Activated CD8-positive, alpha-beta memory T cell treated with anti-CD3 and anti-CD28 coated beads for 1 hour (primary cell): Measurements from ENCODE around the gene MAD2L2.

Experiments
- DNase-seq, 2 donors: peaks; one replicate each; pipeline ENCODE4 v3.0.0-alpha.2; 2020; ENCODE audit warnings: low read depth in 1 of 2; ENCODE audit errors: extremely low read depth in 1 of 2

Gene MAD2L2

DNA sequence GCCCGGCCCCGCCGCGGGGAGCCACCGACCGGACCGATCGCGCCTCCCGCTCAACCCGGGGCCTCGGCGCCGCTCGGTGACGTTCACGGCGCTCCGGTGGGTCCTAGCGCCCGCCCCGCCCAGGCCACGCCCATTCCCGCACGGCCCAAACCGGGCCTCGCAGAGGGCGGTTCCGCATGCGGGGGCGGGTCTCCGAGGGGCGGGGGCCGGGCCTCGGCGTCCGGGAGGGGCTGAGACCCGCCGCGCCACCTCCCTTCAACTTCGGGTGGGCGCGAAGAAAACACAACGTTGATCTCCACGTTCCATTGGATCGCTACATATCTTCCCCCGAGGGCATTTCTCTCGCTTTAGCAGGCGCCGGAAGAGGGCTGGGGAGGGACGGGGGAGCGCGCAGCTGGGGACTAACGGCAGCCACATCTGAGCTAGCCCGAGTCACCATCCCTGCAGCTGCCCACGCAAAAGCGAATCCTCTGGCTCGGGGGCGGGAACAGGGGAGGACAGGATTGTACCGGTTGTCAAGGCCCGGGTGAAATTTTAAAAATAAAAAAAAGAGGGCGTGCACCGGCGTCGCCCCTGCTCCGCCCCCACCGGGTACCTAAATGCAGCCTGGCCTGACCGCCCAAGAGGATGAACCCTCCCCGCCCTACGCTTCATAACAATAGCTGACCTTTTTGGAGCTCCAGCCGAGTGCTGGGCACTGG lies at the start of gene MAD2L2:
MAD2L2 (minus strand) TSS at position 78 of the 701 bp plus-strand sequence. CDS start 547 bp downstream, outside the sequence.
- peak; percentile 65 to 87 for DNase-seq

DNA sequence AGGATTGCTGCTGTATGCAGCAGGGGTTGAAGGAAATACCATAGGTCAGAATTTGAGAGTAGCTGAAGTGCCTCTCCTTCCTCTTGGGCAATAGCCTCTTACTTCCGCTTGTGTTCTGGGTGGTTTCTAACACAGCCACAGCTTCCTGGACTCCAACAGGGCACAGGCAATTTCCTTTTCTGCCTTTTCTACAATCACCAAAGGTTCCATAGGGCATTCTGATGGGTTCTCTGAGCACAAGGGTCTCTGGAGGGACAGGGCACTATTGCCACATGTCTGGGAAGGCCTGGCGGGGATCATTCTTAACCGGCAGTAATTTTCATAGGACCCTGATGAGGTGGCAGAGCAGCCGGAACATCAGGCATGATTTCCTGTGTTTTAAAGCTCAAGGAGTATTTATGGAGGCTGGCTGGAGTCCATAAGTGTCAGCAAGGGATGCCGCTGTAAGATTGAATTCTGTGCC lies 49.5 kb upstream of the MAD2L2 start:
- no peak for DNase-seq

DNA sequence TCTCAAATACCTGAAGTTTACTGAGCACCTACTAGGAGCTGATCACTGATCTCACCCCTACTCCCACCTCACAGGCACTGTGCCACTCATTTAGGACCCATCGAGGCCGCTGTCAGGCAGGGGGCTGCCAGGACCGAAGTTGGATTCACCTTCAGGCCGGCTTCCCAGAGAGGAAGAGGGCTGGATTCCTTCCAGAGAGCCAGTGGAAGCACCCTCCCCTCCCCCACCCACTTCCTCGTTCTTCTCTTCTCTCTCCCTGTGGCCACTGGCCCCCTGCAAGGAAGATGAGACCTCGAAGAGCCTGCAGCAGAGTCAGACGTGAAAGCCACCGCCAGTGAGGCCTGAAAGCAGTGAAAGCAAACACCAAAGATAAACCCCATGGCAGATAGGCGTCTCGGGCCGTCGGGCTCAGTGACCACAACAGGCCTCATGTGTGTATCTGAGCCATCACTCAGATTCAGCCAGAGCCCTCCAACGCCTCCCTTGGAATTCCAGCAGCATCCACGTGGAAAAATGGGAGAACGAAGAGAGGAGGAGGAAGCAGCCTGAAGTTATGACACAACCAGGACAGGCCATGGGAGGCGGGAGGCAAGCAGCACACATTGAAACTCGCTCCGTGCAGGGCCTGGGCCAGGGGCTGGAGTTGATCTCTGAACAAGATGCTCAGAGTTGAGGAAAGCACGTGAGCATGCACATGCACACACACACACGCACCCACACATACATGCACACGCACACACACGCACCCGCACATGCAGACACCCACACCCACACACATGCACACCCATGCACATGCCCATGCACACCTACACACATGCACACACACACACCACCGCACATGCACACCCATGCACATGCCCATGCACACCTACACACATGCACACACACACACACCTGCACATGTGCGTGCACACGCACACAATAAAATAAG lies 48.8 kb upstream of the MAD2L2 start:
- DNase-seq = no peak

DNA sequence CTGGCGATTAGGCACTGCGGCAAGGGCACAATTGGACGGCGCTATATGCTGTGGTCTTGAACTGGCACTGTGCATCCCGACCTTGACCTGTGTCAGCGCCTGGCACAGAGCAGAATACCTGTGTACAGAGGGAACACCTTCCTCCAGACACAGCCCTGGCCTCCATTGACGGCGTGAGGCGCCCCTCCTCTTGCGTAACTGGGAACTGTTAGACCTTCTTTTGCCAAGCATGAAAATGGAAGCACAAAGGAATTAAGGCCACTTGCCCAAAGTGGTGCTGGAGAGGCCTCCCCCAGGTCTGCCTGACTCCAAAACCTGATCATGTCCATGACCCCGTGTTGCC lies 48.2 kb upstream of the MAD2L2 start:
- DNase-seq = no peak

DNA sequence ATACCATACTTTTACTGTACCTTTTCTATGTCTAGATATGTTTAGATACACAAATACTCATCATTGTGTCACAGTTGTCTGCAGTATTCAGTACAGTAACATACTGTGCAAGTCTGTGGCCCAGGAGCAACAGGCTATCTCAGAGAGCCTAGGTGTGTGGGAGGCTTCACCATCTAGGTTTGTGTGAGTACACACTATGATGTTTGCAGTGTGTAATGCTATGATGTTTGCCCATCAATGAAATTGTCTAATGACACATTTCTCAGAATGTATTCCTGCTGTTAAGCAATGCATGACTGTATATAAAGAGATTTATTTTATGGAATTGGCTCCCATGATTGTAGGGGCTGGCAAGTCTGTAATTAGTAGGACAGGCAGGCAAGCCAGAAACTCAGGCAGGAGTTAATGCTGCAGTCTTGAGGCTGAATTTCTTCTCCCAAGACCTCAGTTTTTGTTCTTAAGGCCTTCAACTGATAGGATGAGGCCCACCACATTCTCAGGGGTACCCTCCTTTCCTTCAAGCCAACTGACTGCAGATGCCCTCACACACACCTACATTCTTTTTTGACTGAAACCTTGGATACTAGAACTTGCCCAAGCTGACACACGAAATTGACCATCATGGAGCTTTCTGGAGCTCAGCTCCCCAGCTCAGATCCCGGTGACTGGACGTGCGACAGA lies 47.3 kb upstream of the MAD2L2 start:
- DNase-seq = no peak

DNA sequence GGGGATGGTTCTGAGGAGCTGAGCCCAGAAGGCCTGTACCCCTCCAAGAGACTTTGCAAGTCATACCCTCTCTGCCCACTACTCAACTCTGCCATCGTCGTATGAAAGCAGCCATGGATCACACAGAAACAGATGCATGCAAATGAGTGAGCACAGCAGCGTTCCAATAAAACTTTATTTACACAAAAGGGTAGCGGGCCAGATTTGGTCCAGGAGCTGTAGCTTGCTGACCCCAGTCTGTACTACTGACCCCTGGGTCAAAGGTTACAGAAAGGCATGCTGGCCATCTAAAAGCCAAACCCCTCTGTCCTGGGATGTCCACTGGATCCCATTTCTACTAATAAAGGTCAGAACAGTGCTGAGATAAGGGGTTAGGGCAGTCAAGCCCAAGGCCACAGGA lies 46.2 kb upstream of the MAD2L2 start:
- no peak for DNase-seq

DNA sequence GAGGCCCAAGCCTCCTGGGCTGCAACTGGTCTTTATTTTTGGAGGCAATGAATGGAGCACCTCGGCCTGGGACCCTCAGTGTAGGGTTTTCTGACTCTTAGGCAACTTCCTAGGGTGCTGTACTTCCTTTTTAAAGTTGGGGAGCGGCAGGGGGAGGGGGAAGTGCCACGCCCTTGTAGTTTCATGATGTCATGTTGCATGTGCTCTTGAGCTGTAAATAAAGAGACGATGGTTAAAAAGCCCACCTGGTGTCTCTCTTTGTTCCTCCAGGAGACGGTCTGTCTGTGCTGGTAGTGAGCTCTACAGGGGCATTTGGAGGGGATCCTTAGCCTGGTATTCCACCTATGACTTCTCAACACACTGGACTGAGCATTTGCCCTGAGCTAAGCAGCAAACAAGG lies 44.7 kb upstream of the MAD2L2 start:
- no peak for DNase-seq

DNA sequence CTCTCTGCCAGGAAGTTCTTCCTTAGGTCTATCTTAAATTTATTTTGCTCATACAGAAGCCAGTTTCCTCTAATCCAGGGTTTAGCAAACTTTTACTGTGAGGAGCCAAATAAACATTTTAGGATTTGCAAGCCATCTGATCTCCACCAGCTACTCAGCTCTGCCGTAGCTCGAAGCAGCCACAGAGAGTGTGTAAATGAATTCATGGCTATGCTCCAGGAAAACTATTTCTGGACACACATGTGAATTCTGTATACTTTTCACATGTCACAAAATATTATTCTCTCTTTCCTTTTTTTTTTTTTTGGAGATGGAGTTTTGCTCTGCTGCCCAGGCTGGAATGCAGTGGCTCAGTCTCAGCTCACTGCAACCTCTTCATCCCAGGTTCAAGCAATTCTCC lies 41.6 kb upstream of the MAD2L2 start:
- DNase-seq = no peak

DNA sequence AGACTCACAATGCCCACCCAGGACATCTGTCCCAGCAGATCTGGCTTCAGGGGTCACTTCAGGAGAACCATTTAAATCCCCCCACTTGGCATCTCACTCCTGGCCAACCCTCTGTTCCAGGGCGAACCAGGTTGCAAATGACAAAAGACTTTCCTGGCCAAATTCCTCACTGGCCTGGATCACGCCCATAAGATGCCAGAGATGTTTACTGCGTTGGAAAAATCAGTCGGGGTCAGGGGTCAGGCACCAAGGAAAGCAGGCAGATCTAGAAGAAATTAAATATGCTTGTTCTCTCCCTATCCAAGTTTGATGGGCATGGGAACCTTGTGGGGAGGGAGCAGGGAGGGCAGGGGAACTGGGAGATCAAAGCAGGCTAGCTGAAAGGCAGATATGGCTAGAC lies 40.4 kb upstream of the MAD2L2 start:
- no peak for DNase-seq

DNA sequence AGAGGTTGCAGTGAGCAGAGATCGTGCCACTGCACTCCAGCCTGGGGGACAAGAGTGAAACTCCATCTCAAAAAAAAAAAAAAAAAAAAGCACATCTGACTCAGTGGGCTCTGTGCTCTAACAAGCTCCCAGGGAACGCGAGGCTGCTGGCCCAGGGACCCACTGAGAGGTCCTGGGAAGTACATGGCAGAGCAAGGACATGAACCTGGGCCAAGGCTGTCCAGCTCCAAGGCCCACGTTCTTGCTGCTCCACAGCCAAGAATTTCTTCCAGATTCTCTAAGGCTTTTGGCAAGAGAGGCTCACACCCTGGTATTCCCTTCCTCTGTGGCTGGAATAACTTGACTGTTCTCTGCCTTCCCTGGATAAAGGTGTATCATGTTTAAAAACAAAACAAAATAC lies 39.6 kb upstream of the MAD2L2 start:
- DNase-seq = no peak

DNA sequence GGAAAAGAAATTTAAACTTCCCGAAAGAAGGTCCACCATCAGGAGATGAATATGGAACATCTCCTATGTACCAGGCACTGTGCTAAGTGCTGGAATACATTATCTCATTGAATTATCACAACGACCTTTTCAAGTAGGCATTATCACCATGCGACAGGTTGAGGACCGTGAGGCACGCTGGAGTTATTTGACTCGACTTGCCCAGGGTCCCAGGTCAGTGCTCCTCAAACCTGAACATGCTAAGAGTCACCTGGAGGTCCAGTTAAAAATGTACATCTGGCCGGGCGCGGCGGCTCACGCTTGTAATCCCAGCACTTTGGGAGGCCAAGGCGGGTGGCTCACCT lies 39.1 kb upstream of the MAD2L2 start:
- no peak for DNase-seq

DNA sequence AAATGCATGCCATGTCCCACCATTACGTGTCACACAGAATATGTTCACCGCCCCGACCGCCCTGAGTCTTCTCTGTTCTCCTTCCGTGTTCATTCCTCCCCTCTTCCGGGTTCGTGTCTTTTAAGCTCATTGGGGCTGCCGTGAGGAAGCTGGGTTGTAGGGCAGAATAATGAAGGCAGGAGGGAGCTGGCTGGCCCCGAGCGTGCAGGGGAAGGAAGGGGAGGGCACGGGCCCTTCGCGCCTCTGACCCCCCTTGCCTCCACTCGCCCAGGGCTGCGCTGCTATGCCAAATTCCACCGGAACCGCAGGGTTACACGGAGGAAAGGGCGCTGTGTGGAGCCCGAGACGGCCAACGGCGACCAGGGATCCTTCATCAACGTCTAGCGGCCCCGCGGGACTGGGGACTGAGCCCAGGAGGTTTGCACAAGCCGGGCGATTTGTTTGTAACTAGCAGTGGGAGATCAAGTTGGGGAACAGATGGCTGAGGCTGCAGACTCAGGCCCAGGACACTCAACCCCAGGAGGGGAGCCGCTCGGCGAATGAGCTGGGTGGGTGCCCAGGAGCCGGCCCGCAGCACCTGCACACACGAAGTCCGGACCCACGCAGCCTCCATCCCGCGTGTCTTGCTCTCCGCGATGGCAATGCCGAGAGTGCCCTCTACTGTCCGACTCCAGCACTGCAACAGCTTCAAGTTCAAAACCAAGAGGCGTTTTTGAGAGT lies 38.5 kb upstream of the MAD2L2 start:
- DNase-seq = peak; percentile 65 to 74

DNA sequence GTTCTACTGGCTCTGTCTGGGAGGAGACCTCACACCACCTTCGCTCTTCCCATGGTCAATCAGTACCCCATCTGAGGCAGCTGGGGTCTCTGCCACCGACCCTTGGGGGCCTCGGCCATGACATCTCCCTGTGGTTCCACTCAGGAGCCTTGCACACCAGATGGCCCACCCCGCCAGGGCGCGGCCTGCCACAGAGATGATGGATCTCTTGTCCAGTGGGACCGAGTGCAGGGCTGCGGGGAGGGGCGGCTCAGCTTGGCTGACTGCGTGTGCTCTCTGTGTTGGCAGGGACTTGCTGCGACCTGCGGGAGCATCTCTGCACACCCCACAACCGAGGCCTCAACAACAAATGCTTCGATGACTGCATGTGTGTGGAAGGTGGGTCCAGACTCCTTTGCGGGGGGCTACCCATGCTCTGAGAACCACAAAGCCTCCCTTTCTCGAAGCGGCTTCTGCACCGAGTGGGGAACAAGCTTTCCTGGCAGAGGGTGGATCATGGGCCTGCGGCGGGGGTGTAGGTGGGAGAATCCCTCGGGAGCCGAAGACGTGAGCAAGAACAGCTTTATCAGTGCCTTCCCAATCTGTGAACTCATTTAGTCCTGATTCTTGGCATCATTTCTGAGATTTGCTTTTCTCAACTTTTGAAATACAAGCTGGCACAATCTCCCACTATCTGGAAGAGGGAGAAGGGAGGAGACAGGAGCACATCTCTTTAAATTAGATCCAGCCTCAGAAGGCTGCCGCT lies 34.1 kb upstream of the MAD2L2 start:
- DNase-seq = no peak

DNA sequence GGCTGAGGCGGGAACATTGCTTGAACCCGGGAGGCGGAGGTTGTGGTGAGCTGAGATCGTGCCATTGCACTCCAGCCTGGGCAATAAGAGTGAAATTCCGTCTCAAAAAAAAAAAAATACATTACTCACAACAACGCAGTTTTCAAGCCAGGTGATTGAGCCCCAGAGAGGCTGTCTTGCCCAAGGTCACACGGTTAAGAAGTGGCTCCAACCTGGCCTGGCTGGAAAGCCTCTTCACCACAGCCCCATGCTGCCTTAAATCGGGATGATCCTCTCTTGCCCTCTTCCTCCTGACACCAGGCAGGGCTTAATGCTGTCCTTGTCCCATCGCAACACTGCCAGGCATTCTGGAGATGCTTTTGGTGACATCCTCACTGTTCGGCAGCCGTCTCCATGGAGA lies 32.1 kb upstream of the MAD2L2 start:
- DNase-seq = no peak

DNA sequence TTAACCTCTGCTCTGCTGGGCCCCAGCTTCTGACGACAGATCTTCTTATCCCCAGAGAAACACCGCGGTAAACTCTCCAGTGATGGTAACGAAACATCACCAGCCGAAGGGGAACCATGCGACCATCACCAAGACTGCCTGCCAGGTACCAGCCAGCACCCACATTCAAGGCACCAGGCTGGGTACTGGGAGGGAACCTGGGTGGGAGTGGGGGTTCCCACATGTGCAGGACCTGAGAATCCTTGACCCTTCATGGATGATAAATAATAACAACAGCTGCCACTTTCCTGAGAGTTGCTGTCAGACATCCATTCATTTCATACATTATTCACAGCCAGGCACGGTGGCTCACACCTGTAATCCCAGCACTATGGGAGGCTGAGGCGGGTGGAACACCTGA lies 31.3 kb upstream of the MAD2L2 start:
- DNase-seq = no peak

DNA sequence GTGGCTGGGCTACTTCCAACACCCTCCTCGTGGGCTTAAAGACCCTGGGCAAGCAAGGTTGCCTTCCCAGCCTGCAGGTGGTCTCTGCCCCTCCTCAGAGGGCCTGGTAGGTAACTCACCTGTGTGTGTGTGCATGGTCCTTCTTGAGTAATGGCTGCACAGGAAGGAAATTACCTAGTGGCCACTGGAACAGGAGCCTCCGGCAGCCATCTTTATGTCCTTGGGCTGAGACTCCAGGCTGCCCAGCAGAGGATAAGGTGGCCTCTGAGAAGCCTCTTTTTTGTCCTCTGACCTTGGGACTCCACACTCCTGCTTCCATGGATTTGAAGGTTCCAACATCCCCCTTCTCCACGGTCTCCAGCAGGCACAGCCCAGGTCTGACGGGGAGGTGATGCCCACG lies 30.5 kb upstream of the MAD2L2 start:
- DNase-seq = no peak

DNA sequence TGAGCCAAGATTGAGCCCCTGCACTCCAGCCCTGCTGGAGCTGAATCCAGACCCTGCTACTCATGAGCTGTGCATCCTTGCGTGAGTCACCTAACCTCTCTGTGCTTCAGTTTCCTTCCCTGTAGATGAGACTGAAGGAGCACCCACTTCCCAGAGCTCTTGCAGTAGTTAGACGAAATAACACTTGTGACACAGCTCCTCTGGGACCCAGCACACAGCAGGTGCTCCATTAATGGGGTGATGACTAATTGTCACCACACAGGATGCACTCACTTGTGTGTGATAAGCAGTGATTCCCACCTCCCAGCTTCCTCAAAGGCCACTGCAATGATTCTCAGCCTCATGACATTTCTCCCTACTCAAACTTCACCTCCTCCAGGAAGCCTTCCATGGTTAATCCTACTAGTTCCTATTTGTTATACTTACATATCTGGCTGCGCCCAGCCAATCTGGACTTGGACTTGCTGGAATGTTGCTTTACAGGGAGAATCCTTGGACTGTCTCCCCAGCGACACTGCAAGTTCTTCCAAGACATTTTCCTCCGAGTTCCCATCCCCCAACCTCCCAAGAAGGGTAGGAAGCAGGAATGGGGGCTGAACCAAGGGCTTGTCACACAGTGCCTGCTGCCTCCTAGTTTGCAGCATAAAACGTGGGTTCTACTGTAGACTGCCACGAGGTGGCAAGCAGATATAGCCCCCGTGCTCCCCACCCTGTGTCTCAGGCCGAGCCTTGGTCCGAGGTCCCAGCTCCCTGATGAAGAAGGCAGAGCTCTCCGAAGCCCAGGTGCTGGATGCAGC lies 27.8 kb upstream of the MAD2L2 start:
- no peak for DNase-seq

DNA sequence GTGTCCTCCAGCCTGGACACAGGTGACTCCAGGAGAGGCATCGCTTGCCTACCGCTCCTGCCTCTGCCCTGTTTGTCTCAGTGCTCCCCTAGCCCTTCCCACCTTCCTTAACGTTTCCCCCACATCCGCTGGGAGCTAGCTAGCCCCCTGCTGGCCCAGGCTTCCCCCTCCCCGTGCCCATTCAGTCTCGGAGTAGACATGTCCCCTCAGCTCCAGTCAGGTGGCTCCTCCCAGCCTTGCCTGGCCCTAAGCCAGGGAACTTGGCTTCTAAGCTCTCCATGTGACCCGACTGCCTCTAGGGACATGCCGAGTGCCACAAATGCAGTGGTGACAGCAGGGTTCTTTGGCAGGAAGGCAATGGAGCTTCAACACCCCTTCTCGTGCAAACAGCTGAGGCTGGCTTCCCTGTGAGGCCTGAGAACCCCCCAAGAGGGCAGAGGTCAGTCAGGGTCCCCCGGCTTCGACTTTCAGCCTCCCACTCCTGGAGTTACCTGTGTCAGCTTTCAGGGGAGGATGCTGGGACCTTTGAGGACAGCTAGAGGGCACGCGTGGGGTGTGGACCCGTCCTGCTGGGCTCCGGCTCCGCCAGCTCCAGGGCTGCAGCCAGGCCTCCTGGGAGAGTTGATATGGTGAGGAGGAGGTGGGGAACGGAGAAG lies 26.8 kb upstream of the MAD2L2 start:
- DNase-seq = no peak

DNA sequence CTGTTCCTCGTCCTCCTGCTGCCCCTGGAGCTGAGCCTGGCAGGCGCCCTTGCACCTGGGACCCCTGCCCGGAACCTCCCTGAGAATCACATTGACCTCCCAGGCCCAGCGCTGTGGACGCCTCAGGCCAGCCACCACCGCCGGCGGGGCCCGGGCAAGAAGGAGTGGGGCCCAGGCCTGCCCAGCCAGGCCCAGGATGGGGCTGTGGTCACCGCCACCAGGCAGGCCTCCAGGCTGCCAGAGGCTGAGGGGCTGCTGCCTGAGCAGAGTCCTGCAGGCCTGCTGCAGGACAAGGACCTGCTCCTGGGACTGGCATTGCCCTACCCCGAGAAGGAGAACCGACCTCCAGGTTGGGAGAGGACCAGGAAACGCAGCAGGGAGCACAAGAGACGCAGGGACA lies 25.3 kb upstream of the MAD2L2 start:
- no peak for DNase-seq
